GM10847 (cell line): ENCODE results near the gene RIN3.

ENCODE experiments used
- POLR2A ChIP-seq: IDR thresholded peaks from 2 replicates; pipeline ENCODE4 v1.6.1; 2011; ENCODE audit not compliant: insufficient read length; ENCODE audit errors: extremely low read depth

The RIN3 gene

GRCh38 chr14:92613681-92614260, 100.2 kb downstream of the RIN3 start:
- no peak for TF ChIP-seq POLR2A

GRCh38 chr14:92615451-92615850, 101.9 kb downstream of the RIN3 start:
- no peak for TF ChIP-seq POLR2A

- no peak for TF ChIP-seq POLR2A
Measured at GRCh38 chr14:92616178-92616577, 102.6 kb downstream of the RIN3 start.

- no peak for TF ChIP-seq POLR2A
Measured at GRCh38 chr14:92617581-92617980, 104.0 kb downstream of the RIN3 start.

GRCh38 chr14:92619671-92620456, 106.3 kb downstream of the RIN3 start:
- no peak for TF ChIP-seq POLR2A

- TF ChIP-seq POLR2A = no peak
Measured at GRCh38 chr14:92622311-92622710, 108.7 kb downstream of the RIN3 start.

- no peak for TF ChIP-seq POLR2A
Measured at GRCh38 chr14:92624764-92625163, 111.2 kb downstream of the RIN3 start.

GRCh38 chr14:92625213-92625612, 111.6 kb downstream of the RIN3 start:
- no peak for TF ChIP-seq POLR2A

GRCh38 chr14:92626041-92626440, 112.5 kb downstream of the RIN3 start:
- no peak for TF ChIP-seq POLR2A

- no peak for TF ChIP-seq POLR2A
Measured at GRCh38 chr14:92627707-92628215, 114.2 kb downstream of the RIN3 start.

- no peak for TF ChIP-seq POLR2A
Measured at GRCh38 chr14:92628636-92629035, 115.1 kb downstream of the RIN3 start.

- no peak for TF ChIP-seq POLR2A
Measured at GRCh38 chr14:92630367-92630766, 116.8 kb downstream of the RIN3 start.

GRCh38 chr14:92631098-92631497, 117.5 kb downstream of the RIN3 start:
- TF ChIP-seq POLR2A = no peak

- no peak for TF ChIP-seq POLR2A
Measured at GRCh38 chr14:92632546-92633273, 119.1 kb downstream of the RIN3 start.

- no peak for TF ChIP-seq POLR2A
Measured at GRCh38 chr14:92633274-92633616, 119.7 kb downstream of the RIN3 start.

- TF ChIP-seq POLR2A = no peak
Measured at GRCh38 chr14:92633724-92634123, 120.1 kb downstream of the RIN3 start.
